Measurements from ENCODE around the gene PEX5.
A peak's percentile ranks its signal among the peaks of the same experiment; 100 is the strongest.
"Not testable (repeated sequence)": the region's sequence is repeated elsewhere in the genome, so short reads cannot be mapped to it uniquely, and the experiment has no call there.

Gene PEX5

DNA sequence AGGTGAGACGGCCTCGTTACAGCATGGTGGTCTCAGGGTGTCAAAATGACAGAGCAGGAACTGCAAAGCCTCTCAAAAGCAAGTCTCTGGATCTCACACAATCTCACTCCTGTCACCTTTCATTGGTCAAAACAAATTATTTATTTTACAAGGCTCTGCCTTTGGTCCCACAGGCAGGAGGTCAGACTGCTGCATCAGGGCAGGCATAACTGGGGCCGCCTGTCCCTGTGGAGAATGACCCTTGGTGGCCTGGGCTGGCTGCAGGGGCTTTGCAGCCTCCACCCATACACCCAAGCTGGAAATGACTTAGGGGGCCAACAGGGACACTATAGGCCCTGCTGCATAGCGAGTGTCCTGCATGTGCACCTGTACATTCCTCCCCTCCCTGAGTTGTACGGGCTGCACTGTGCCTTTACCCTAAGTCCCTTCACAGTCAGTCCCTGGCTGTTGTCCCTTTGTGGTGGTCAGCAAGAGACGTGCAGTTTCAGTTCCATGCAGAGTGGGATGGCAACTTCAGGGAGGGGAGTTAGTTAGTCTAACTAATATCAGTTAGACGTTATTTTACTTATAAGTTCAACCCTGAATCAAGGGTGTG, 28.1 kb downstream of the PEX5 start:
- DNase-seq (ENCODE audit: low read depth) = no peak

DNA sequence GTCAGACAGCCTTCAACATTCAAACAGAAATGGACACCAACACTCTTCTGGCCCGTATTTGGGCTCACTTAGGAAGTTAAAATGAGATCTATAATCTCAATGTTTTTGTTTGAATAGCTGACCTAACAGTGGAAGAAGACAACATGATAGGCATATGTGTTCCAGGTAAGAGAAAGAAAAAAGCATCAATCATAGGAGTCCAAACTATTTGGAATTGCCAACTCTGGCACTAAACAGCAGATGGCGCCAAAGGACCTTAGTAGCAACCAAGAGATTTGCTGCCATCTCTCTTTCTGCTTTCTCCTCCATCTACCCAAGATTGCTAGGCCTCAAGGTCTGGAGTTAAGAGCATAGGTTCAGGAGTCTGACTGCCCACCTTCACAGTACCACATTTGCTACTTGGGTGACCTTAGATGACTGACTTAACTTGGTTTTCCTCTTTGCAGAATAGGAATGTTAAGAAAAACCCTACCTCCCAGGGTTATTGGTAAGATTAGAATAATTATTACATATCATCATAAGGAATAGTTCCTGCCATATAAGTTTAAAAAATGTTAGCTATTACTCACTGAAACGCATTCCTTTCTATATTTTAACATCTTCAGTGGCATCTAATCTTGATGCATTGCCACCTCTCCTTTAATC, 30.2 kb downstream of the PEX5 start:
- peak; percentile 44 for DNase-seq (ENCODE audit: low read depth)

DNA sequence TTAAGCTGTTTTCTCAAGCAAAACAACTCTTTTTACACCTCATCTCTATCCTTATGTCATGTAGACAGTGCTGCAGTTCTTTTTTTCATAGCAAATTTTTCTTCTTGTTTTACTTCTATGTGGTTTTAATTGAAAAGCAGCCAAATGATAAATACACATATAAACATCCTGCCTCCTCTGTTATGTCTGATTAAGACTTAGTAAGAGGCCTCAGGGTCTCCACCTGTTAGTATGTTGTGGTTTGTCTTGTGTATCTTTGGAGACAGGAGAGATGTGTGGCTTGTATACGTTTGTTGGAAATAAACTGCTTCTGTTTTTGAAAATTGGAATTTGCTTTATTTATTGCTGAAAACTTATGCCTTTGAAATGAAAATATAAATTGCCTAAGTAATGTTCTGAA, 32.0 kb downstream of the PEX5 start:
- no peak for DNase-seq (ENCODE audit: low read depth)

DNA sequence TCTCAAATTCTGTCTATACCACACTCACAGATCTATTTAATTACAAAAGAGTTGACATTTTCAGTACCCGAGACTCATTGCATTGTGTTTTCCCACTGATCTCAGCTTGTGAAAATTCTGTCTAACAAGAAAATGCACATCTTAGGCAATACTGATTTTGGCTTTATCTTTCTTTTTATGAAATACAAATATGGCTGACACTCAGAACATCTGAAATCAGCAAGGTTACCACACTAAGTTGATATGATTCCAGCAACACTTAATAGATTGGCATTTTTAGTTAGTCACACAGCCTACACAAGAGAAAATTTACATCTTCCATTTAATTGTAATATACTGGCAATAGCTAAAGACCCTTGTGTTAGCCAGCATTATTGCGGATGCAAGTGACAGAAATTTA, 40.3 kb downstream of the PEX5 start:
- DNase-seq (ENCODE audit: low read depth) = no peak

DNA sequence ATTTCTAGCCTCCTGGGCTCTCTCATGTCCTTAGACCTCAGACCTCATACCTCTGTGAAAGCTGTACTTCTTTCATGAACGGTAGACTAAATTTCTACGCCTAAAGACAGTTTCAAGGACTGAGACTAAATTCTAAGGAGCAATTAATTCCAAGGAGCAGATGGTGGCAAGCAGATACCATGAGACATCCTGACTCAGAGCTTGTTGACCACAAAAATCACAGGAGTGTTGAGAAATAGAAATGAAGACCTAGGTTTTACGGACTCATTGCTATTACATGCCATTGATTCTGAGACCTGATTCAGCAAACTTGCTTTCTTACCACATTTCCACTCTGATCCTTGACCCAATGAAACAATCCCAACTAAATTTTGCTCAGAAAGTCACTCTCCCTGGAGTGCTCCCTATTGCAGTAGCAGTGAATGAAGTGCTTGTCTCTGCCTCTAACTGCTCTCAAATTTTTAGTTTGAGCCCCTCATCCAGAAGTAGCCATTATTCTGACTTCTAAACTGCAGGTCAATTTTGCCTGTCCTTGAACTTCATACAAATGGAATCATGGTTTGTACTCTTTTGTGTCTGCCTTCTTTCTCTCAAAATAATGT, 52.0 kb downstream of the PEX5 start:
- DNase-seq (ENCODE audit: low read depth) = peak; percentile 58

DNA sequence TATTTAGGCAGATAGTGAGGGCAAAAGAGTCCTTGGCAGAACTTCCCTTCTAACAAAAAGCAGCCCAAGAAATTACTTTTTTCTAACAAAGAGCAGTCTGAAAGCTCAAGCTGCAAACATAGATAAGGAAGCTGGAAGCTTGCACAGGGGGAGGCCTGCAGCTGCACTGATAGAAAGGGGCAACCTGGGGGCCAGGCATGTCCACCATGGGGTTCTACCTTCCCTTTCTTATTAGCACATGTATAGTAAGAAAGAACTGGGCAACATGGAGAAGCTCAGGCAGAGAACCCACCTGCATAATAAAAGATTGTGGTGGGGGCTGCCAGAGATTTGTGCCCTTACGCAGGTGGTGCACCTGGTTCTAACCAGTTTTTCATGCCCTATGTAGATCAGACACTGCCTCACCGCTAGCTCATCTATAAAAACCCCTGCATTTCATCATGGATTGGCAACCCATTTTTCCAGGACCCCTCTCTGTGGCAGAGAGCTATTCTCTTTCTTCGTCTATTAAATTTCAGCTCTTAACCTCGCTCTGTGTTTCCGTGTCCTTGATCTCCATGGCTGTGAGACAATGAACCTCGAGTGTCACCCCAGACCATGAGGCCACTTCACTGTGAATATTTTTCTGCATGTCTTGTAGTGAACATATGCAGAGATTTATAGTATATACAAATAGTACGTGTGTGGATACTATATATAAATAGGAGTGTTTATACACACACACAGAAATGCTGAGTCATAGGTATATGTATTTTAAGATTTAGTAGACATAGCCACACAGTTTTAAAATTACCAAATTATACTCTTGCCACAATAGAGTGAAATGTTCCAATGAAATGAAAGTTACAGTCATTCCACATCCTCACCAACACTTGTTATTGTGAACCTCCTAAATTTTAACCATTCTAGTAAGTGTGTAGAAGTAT, 53.0 kb downstream of the PEX5 start:
- DNase-seq (ENCODE audit: low read depth) = no peak

DNA sequence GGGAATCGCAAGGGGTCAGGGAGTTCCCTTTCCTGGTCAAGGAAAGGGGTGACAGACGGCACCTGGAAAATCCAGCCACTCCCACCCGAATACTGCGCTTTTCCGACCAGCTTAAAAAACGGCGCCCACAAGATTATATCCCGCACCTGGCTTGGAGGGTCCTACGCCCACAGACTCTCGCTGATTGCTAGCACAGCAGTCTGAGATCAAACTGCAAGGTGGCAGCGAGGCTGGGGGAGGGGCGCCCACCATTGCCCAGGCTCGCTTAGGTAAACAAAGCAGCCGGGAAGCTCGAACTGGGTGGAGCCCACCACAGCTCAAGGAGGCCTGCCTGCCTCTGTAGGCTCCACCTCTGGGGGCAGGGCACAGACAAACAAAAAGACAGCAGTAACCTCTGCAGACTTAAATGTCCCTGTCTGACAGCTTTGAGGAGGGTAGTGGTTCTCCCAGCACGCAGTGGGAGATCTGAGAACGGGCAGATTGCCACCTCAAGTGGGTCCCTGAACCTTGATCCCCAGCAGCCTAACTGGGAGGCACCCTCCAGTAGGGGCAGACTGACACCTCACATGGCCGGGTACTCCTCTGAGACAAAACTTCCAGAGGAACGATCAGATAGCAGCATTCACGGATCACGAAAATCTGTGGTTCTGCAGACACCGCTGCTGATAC, 62.0 kb downstream of the PEX5 start:
- DNase-seq (ENCODE audit: low read depth) = not testable (repeated sequence)

DNA sequence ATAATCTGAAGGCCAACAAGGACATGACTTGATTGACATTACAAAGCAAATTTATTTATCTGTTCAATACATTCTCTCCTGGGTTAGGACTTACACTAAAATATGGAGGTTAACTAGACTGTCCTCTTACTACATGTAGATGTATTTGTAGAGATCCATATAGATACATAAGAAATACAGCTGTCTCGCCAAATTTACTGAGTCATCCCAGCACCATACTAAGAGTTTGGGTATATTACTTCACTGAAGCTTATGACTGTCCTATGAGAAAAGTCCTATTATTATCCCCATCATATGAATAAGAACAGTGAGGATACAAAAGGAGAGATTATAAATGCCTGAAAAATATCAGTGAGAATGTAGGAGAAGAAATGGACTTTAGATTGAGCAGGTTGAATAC, 69.6 kb downstream of the PEX5 start:
- DNase-seq (ENCODE audit: low read depth) = no peak

Data from GM04504 (cell line).